ENCODE data around the gene ARF5.

ARF5 gene

DNA sequence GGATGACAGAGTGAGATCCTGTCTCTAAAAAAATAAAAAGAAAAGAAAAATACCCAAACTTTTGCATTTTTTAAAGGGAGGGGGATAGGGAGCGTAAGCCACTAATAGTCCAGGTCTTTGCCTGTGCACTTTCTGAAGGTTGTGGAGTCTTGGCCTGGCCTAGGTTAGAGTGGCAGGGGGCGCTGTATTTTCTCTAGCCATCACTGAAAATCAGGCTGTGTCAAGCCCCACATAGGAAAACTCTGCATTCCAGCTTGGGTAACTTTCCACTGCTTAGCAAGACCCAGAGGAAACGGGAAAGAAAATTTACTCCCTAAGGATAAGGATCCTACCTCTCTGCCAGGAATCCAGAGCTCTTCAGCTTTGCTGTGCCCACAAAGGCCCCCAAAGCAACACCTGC is 40.2 kb downstream of the ARF5 start:
- H3K79me2 ChIP-seq (ENCODE audit: control insufficient read depth, low read length): no peaks in the 10 kb centered on the region
- H3K9me3 ChIP-seq (ENCODE audit: control insufficient read depth, insufficient read depth, low read length): no peaks in the 10 kb centered on the region
- no peaks in the 10 kb centered on the region for H4K20me1 ChIP-seq (ENCODE audit: control insufficient read depth, insufficient read depth, low read depth, low read length)
- peaks cover 9% of the 10 kb centered on the region for H3K27me3 ChIP-seq (ENCODE audit: control insufficient read depth, low read length)
- H3K4me2 ChIP-seq (ENCODE audit: low read length): no peak overlapping the region
- H3K27ac ChIP-seq (ENCODE audit: low read depth, low read length): no peak overlapping the region
- TF ChIP-seq, protein P1, sequence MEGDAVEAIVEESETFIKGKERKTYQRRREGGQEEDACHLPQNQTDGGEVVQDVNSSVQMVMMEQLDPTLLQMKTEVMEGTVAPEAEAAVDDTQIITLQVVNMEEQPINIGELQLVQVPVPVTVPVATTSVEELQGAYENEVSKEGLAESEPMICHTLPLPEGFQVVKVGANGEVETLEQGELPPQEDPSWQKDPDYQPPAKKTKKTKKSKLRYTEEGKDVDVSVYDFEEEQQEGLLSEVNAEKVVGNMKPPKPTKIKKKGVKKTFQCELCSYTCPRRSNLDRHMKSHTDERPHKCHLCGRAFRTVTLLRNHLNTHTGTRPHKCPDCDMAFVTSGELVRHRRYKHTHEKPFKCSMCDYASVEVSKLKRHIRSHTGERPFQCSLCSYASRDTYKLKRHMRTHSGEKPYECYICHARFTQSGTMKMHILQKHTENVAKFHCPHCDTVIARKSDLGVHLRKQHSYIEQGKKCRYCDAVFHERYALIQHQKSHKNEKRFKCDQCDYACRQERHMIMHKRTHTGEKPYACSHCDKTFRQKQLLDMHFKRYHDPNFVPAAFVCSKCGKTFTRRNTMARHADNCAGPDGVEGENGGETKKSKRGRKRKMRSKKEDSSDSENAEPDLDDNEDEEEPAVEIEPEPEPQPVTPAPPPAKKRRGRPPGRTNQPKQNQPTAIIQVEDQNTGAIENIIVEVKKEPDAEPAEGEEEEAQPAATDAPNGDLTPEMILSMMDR (IDR thresholded peaks at IDR 0.05; ENCODE audit: low read depth, low read length, poor library complexity, severe bottlenecking): peak; percentile 35
- no peak for TF ChIP-seq EZH2phosphoT487 (IDR thresholded peaks at IDR 0.05; ENCODE audit: borderline replicate concordance, low read length)
- H3F3A ChIP-seq (ENCODE audit: control insufficient read depth, insufficient read depth): no peaks in the 10 kb centered on the region
- no peak overlapping the region for H3K4me3 ChIP-seq (ENCODE audit: low read length)
- H3K4me1 ChIP-seq (ENCODE audit: control insufficient read depth, low read length): peaks cover 3% of the 10 kb centered on the region; the same call in 1 of the 2 replicates
- H3K9me2 ChIP-seq (replicated peaks; ENCODE audit: control insufficient read depth, low read length): no peaks in the 10 kb centered on the region
- no peaks in the 10 kb centered on the region for H3K36me3 ChIP-seq (ENCODE audit: control insufficient read depth, low read length)

DNA sequence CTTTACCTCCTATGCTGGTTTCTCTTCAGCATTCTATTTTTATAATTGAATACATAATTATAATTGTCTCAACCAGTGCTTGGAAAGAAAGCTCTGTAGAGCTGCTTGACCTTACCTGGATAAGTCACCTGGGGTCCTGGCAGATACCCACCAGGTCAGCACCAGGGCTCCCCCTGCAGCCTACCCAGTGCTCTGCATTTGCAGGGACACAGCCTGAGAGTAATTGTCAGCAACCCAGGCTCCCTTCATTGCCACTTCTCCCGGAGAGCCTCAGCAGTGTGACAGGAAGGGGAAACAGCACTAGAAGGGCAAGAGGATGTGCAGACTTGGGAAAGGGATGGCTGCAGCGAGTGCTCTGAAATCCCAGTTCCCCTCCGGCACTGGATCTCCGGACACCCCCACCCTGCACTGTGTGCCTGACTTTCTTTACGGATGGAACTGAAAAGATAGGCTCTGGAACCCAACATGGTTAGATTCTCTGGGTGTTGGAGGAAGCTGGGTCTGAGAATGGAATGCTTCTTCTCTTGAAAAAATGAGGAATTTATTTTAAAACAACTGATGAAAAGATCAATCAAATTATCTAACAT is 41.1 kb downstream of the ARF5 start:
- H3K36me3 ChIP-seq (ENCODE audit: control insufficient read depth, low read length): no peaks in the 10 kb centered on the region
- peaks cover 3% of the 10 kb centered on the region; the same call in 1 of the 2 replicates for H3K4me1 ChIP-seq (ENCODE audit: control insufficient read depth, low read length)
- H3K9me3 ChIP-seq (ENCODE audit: control insufficient read depth, insufficient read depth, low read length): no peaks in the 10 kb centered on the region; the same call in 1 of the 2 replicates
- H4K20me1 ChIP-seq (ENCODE audit: control insufficient read depth, insufficient read depth, low read depth, low read length): no peaks in the 10 kb centered on the region
- H3K27ac ChIP-seq (ENCODE audit: low read depth, low read length): no peak overlapping the region
- no peaks in the 10 kb centered on the region for H3K9me2 ChIP-seq (replicated peaks; ENCODE audit: control insufficient read depth, low read length)
- H3K79me2 ChIP-seq (ENCODE audit: control insufficient read depth, low read length): no peaks in the 10 kb centered on the region
- no peak overlapping the region for H3K4me3 ChIP-seq (ENCODE audit: low read length)
- peak overlapping the region; percentile 24; the same call in 1 of the 2 replicates for H3K4me2 ChIP-seq (ENCODE audit: low read length)
- H3K27me3 ChIP-seq (ENCODE audit: control insufficient read depth, low read length): peaks cover 15% of the 10 kb centered on the region
- H3F3A ChIP-seq (ENCODE audit: control insufficient read depth, insufficient read depth): no peaks in the 10 kb centered on the region
- TF ChIP-seq, protein P1 (IDR thresholded peaks at IDR 0.05; ENCODE audit: low read depth, low read length, poor library complexity, severe bottlenecking): peak; percentile 83
- no peak for TF ChIP-seq EZH2phosphoT487 (IDR thresholded peaks at IDR 0.05; ENCODE audit: borderline replicate concordance, low read length)

DNA sequence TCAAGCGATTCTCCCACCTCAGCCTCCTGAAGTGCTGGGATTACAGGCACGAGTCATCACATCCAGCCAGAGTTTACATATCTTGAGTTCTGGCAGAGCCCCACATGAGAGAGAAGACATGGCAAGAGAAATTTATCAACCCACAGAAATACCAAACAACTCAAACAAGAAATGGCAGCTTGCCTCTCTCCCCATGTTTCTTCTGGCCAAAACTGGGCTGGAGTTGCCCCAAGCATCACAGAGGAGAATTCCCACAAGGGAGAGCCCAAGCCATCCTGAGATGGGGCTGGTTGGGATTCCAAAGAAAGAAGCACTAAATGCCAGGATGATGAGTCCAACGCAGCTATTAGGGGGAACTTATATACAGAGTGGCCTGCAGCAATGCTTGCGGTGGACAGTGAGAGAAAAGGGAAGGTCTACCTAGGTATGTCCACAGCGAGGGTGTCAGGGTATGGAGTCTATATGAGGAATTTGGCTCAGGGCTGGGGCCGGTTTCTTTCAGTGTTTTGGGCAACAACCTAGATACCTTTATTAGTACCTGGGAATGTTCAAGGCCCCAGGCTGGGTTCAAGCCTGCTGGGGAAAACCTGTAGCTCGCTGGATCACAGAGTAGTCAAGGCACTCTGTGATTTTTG is 44.2 kb downstream of the ARF5 start:
- H3K27ac ChIP-seq (ENCODE audit: low read depth, low read length): no peak overlapping the region
- peaks cover 3% of the 10 kb centered on the region; the same call in 1 of the 2 replicates for H3K4me1 ChIP-seq (ENCODE audit: control insufficient read depth, low read length)
- H3K9me2 ChIP-seq (replicated peaks; ENCODE audit: control insufficient read depth, low read length): no peaks in the 10 kb centered on the region
- TF ChIP-seq, protein P1 (IDR thresholded peaks at IDR 0.05; ENCODE audit: low read depth, low read length, poor library complexity, severe bottlenecking): no peak
- TF ChIP-seq EZH2phosphoT487 (IDR thresholded peaks at IDR 0.05; ENCODE audit: borderline replicate concordance, low read length): no peak
- H3K4me2 ChIP-seq (ENCODE audit: low read length): no peak overlapping the region
- no peaks in the 10 kb centered on the region for H3K79me2 ChIP-seq (ENCODE audit: control insufficient read depth, low read length)
- no peaks in the 10 kb centered on the region for H4K20me1 ChIP-seq (ENCODE audit: control insufficient read depth, insufficient read depth, low read depth, low read length)
- H3F3A ChIP-seq (ENCODE audit: control insufficient read depth, insufficient read depth): no peaks in the 10 kb centered on the region
- H3K27me3 ChIP-seq (ENCODE audit: control insufficient read depth, low read length): peaks cover 15% of the 10 kb centered on the region
- H3K36me3 ChIP-seq (ENCODE audit: control insufficient read depth, low read length): no peaks in the 10 kb centered on the region
- no peaks in the 10 kb centered on the region; the same call in 1 of the 2 replicates for H3K9me3 ChIP-seq (ENCODE audit: control insufficient read depth, insufficient read depth, low read length)
- H3K4me3 ChIP-seq (ENCODE audit: low read length): no peak overlapping the region

Measured in DOHH2 (cell line).